ENCODE results near the gene DOCK3.
"Not testable (repeated sequence)": the region's sequence is repeated elsewhere in the genome, so short reads cannot be mapped to it uniquely, and the experiment has no call there.

Gene DOCK3

DNA sequence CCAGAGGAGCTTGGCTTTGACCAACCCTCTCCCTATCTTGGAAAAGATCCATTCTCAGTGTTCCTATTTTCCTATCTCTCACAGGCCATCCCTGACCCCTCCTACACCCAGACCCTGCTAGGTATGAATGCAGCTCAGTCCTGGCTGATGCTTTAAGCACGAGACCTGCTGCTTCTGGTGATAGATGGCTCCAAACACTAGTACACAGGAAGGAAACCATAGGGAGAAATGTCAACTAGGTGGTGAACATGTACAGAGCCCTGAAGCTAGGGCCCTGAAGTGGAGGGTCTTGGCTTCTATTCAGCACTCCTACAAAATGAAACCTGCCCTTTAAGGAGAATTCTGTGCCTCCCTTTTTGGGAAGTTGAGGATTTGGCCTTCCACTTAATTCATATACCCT lies 662.9 kb downstream of the DOCK3 start:
- no peak for DNase-seq

DNA sequence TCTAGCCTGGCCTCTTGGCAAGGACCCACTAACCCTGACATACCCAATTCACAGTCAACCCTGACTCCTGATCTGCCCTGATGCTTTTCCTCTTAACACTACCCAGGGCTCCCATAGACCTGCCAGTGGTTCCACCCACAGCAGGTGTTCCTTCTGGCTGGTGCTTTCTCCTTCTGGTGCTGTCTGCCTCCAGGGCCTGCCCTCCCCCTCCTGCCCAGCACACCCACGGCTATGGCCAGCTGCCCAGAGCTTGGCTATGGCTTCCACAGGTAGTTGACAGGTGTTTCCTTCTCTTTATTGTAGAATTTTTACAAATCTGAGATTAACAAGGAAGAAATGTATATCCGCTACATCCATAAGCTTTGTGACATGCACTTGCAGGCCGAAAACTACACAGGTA lies 663.9 kb downstream of the DOCK3 start:
- DNase-seq = no peak

DNA sequence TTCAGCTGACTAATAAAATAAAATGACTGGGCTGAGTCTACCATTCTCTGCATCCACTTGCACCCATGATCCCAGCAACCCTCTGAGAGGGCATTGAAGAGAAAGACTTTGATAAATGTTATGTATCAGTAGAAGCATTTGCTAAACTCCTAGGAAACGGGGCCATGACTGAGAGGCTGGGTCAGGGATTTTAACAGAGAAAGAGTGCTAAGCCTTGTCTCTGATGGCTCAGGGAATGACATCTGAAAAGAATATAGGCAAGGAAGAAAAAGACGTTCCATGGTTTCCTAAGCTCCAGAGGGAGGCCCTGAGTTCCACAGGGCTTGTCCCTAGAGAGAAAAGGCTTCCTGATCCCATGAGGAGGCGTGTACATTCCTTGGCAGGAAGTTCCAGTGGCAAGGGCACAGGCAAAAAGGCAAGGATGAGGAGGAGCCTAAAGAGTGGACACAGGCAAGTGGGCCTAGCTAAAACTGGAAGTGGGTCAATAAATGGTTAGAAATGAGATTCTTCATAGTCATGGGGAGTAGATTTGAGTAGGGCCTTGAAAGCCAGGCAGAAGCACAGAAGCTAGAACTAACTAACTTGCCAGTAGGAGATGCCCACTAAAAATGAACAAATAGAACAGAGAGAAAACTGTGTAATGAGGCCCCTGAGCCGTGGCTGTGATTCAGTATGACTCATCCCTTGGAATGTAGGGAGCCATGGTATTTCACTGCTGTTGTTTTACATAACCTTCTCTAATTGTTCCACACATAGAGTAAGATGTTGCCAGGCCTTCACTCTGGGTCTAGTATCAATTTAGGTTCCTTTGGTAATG lies 665.5 kb downstream of the DOCK3 start:
- DNase-seq = no peak

DNA sequence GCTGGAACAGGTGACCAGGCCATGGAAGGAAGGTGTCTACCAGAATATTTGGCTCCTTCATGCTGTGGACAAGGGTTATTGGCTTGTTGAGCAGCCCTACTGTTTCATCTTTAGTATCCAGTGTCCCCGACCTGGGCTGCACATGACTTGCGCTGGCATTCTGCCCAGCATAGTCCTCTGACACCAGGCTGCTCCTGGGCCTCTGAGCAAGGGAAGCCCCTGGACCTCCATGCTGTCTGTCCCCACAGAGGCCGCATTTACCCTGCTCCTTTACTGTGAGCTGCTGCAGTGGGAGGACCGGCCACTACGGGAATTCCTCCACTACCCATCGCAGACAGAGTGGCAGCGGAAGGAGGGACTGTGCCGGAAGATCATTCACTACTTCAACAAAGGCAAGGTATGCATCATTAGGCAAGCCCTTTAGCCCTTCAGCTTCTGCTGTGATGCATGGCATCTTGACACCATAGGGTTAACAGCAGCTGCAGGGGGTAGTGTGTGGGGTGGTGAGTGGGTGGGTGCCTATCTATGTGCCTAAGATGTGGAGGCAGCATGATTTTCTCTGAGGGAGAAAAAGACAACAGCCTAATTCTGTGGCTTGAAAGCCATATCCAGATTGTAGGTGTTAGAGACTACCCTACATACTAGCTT lies 666.4 kb downstream of the DOCK3 start:
- no peak for DNase-seq

DNA sequence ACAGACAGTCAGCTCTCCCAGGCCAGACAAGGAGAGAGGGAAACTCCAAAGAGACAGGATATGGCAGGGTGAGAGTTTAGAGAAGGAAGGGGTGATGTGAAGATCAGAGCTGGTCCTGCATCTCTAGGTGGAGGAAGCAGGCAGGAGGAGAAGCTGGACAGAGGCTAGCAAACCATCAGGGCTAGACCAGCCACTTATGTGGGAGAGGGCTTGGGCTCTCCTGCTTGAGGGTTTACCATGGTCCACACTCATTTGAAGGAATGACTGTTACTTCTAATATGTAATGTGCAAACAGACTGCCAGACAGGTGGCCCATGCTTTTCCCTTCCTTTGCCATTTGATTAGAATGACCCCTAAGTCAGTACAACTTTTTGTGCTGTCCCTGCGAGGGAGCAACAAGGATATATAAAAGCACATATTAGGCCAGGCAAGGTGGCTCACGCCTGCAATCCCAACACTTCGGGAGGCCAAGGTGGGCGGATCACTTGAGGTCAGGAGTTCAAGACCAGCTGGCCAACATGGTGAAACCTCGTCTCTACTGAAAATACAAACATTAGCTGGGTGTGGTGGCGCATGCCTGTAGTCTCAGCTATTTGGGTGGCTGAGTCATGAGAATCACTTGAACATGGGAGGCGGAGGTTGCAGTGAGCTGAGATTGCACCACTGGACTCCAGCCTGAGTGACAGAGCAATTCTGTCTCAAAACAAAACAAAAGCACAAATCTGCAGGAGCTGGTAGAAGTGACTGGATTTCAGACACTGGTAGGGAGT lies 669.4 kb downstream of the DOCK3 start:
- no peak for DNase-seq

DNA sequence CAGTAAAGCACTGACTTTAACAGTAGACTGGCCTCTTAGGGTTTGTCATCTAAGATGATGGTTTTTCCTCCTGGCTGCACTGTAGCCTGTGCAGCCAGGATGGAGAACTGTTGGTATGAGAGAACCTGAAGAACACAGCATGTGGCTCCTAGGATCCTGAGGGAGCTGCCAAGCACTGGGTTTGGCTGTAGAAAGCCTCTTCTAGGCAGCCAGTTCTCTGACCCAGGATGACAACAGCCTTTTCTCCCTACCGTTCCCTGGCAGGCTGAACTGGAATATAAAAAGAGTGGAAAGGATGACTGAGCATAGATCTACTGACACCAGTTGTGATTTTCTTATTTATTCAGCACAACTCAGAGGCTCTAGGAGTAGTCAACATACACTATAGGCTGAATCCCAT lies 676.0 kb downstream of the DOCK3 start:
- no peak for DNase-seq

DNA sequence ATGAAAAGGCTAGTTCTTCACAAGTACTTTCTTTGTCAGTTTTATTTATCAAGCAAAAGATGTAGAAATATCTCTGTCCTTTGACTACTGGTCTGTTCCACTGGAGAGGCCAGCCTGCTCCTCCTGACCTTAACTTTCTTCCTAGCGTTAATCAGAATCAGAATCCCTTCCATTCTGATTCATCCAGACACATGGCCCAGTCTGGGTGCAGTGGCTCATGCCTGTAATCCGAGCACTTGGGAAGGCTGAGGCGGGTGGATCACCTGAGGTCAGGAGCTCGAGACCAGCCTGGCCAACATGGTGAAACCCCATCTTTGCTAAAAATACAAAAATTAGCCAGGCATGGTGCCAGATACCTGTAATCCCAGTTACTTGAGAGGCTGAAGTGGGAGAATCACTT lies 678.4 kb downstream of the DOCK3 start:
- DNase-seq = no peak

DNA sequence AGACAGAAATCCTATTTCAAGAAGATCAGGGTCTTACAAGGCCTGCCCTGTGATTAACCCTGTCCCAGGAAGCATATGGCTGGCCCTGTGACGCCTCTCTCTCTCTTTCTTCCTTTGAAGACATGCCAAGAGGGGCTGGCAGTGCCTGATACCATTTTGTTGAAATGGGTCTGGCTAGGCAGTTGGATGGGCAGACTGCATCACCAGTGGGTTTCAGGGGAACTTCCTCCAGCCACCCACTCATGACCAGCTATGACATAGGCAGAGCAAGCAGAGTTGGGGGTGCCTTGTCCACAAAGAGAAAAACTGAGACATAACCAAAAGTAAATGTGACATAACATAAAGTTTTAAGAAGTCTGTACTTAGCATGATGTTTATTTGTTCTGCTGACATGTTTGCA lies 679.0 kb downstream of the DOCK3 start:
- no peak for DNase-seq

DNA sequence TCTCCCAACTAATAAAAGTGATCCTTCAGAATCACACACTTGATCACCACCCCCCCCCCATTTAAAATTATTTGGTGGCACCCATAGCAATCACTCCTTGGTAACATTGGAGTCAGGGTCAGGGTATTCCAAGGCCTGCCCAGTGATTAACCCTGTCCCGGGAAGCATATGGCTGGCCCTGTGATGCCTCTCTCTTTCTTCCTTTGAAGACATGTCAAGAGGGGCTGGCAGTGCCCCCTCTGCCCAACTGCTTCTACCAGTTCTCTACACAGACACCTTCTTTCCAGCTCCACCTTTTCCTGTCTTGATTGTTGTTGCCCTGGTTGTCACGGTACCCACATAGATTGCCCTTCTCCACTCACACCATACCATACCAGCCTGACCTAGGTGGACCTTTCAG lies 679.4 kb downstream of the DOCK3 start:
- DNase-seq = no peak

DNA sequence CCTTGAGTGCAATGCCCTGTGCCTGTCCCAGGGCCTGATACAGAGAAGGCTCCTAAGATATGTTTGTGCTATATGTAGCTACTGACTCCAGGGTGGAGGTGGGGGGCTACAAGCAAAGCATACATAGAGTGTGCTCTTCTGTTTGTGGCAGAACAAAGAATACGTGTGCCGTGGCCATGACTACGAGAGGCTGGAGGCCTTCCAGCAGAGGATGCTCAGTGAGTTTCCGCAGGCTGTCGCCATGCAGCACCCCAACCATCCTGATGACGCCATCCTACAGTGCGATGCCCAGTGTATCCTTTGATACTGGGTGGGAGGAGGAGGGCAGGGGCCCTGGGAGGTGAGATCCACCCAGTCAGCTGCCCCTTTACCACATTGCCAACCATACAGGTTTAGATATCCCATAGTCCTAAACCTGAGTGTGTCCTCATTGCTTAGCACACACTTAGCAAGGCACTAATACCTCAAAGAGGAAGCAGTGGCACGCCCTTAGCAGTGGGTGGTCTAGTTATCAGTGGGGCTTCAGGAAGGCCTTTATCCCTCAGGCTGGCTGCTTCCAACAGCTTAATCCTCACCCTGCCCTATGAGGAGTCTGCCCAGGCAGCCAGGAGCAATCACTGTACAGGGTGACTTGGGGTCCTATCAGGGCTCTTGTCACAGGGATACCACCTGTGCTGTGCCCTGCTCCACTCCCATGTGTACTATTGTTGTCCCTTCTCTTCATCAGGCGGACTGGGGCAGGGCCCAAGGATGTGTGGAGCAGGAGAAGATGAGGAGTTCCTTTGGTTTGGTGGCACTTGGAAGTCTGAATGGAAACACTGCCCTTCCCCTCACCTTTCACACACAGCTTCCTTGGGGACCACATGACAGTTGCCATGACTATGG lies 680.2 kb downstream of the DOCK3 start:
- no peak for DNase-seq

DNA sequence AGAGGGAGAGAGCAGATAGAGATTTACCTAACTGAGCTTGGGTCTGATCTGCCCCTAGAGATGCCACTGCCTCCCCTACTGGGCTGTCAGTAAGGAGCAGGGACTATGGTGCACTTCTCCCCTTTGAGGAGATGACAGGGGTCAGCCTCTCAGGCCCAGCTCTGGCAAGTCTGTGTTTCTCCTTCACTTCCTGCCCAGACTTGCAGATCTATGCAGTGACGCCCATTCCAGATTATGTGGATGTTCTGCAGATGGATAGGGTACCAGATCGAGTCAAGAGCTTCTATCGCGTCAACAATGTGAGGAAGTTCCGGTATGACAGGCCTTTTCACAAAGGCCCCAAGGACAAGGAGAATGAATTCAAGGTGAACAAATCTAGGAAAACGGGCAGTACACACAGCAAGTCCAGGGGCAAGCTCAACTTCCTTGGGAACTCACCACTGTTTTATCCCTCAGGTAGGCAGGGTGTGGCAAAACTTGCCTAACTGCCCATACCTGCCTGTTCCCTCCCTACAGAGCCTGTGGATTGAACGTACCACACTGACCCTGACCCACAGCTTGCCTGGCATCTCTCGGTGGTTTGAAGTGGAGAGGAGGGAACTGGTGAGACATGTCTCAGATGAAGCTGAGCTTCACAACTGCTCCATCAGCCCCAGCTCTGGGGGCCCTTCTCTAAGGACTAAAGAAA lies 681.3 kb downstream of the DOCK3 start:
- no peak for DNase-seq

DNA sequence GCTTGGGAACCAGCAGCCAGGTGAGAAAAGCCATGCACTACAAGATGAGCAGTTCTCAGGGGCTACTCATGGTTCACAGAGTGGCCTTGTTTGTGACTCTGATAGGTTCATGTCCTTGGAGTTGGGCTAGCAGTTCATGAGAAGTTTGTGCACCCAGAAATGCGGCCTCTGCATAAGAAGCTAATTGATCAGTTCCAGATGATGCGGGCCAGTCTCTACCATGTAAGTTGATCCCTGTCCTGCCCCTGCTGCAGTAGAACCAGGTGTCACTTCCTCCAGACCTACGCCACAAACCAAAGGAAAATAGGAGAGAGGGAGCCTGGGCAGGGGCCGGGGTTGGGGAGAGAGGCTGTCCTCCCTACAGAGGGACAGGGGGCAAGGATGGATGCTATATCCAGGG lies 683.1 kb downstream of the DOCK3 start:
- no peak for DNase-seq

DNA sequence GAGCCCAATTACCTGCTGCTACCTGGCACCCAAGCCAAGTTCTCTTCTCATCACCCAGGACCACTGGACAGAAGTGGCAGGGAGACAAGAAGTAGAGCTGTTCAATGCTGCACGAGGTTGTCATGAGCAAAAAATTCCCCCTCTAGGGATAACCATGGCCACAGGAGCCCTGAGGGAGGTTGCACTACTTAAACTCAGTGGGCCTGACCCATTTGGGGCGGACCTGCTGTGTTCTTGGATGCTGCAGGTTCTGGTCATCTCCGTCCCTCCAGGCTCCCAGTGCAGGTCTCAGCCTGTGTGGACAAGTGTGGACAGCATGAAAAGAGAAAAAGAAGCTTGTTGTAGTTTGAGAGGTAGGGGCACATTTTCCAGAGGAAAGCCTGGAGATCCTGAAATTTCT lies 684.3 kb downstream of the DOCK3 start:
- no peak for DNase-seq

DNA sequence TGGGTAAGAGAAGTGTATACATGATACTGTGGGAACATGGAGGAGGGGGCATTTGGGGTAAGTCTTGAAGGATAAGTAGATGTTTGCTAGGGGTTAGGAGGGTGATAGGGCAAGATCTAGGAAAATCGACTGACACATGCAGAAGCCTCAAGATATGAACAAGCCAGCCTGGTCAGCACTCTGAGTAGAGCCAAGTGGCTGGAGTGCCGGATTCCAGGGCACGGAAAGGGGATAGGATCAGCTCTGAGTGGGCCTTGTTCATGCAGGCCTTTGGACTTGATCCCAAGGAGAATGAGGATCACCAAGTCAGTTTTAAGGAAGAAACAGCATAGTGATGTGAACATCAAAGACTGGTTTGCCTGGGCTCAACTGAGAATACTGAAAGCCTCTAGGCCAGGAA lies 686.1 kb downstream of the DOCK3 start:
- no peak for DNase-seq

DNA sequence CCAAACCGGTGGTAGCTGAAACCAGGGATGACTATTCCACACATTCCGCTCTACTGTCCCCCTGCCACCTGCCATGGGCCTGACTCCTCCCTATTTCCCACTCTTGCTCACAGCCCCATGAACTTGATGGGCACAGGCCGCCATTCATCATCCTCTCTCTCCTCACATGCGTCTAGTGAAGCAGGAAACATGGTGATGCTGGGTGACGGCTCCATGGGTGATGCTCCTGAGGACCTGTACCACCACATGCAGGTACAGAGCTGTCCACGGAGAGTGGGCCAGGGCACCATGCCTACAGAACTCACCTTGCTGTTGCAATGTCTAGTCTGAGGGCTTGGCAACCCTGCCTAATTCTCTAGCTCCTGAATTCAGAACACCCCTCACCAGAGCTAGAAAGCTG lies 687.0 kb downstream of the DOCK3 start:
- DNase-seq = no peak

DNA sequence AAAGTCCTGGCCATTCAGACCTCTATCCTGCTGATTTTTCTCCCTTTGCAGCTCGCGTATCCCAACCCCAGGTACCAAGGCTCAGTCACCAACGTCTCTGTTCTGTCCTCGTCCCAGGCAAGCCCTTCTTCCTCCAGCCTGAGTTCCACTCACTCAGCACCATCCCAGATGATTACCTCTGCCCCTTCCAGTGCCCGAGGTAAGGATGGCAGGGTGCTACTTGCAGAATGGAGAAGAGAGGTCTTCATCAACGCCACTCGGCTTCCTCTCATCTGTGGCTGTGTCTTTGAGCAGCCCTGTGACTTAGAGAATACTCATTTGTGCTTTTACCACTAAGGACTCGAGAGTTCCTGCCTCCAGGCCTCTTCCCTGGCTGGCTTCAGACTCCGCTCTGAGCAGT lies 687.7 kb downstream of the DOCK3 start:
- no peak for DNase-seq

DNA sequence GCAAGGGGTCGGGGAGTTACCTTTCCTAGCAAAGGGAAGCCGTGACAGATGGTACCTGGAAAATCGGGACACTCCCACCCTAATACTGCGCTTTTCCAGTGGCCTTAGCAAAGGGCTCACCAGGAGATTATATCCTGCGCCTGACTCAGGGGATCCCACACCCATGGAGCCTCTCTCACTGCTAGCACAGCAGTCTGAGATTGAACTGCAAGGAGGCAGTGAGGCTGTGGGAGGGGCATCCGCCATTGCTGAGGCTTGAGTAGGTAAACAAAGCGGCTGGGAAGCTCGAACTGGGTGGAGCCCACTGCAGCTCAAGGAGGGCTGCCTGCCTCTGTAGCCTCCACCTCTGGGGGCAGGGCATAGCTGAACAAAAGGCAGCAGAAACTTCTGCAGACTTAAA lies 693.5 kb downstream of the DOCK3 start:
- not testable (repeated sequence) for DNase-seq

DNA sequence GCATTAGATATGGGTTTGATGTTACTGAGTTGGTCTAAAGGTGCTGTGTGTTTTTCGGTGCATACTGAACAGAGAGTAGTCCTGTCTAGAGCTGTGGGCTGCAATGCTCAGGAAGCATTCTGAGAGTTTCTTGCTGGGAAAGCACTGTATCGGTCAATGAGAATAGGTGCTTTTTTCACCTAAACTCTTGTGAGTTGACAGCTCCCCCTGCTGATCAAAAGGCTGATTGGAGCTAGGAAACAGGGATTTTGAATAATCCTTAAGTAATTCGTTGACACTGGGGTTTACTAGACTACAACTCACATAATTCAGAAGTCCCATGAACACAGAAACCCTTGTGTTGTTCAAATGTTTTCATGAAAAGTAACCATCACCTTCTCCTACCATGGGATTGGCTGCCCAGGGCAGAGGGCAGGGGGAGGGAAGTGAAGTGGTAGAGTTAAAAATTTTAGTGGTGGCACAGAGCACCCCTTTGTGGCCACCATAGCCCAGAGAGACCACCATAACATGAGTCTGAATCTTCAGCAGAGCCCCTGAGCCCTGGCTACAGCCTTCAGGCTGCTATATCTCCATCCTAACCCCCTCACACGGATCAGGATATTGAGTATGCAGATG lies 697.3 kb downstream of the DOCK3 start:
- DNase-seq = peak in 3 of 5 donors; percentile 36 to 50 (median 44)

DNA sequence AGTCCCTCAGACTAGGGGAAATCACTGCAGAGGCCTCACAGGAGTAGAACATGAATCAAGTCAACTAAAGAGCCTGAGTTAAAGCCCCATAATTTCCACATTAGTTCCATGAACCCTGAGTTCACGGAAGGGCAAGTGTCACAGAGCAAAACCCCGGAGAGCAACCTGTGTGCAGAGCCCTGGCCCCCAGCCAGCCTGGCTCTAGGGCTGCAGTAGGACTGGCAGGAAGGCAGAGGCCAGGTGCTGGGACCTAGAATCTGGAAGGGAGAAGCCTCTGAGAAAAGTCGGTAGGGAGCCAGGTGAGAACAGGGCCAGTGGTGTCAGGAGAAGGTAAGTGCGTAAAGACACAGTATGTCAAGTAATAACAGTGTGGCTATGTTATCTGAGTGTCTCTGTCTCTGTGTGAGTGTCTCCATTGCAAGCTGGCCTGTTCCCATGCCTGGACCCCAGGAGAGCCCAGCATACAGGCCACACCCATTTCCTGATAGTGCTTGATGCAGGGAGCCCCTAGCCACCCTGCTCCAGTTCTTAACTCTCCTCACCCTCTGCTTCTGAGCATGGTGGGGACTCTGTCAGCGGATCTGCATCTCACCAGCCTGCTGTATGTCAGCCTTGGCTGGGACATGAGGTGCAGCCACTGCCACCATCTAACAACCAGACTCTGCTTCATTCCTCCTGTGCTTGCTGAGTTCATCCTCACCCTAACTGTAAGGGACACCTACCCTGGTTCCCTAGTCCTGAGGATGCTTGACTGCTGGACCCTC lies 699.1 kb downstream of the DOCK3 start:
- no peak for DNase-seq

DNA sequence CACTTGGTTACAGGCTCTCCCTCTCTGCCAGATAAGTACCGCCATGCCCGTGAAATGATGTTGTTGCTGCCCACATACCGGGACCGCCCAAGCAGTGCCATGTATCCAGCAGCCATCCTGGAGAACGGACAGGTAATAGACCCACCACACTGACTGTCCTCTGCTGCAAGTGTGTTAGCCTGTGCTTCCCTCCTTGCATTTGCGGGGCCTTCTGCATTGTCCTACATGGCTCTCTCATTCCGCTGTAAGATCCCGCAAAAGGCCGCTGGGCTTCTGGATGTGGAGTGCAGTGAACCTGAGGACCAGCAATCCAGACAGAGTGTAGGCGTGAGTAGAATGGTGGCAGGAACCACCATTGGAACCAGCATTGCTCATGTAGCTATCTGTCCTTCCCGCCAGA lies 699.7 kb downstream of the DOCK3 start:
- DNase-seq = no peak

DNA sequence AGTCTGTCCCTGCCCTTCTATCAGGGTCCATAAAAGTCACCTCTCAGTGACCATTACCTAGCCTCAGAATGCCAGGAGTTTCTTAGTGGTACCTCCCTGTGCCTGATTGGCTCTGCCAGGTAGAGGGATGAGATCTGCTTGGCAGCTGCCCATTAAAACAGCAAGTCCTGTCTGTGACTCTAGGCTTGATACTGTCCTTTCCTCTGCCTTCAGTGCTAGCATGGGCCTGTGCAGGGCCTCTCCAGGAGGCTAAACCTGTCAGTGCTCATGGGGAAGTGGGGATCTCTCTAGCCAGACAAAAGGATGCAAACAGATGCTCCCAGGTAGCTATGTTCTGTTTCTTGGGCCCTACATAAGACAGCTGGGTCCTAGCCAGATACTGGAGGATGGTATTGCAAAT lies 700.4 kb downstream of the DOCK3 start:
- DNase-seq = no peak
